DND-41 (cell line): ENCODE data around the gene VEGFA.

Experiments
- ATAC-seq: fragments of 200-7000 bp; cut with Tn5 transposase; 3 replicates; pipeline ENCODE4 v1.9.1; 2021; ENCODE audit warnings: low read depth; ENCODE audit not compliant: insufficient read depth
- DNase-seq: peaks from one replicate; pipeline ENCODE4 v3.0.0-alpha.2; 2020
- H2AFZ ChIP-seq: 2 replicates; pipeline ENCODE4 v1.6.0; 2012; ENCODE audit warnings: low read depth, low read length
- H3K27ac ChIP-seq: 2 replicates; pipeline ENCODE4 v1.5.1; 2012; ENCODE audit warnings: low read length, inconsistent platforms
- H3K27me3 ChIP-seq: fragments of 200-600 bp; sonication (generic); 2 replicates; pipeline ENCODE4 v1.6.0; 2012; ENCODE audit warnings: low read length, mild to moderate bottlenecking, inconsistent platforms; ENCODE audit not compliant: insufficient read depth, poor library complexity
- H3K36me3 ChIP-seq: 2 replicates; pipeline ENCODE4 v1.5.1; 2012; ENCODE audit warnings: low read length, inconsistent platforms; ENCODE audit not compliant: insufficient read depth
- H3K4me1 ChIP-seq: 2 replicates; pipeline ENCODE4 v1.5.1; 2012; ENCODE audit warnings: mild to moderate bottlenecking, low read length; ENCODE audit not compliant: insufficient read depth
- H3K4me2 ChIP-seq: 2 replicates; pipeline ENCODE4 v1.6.0; 2012; ENCODE audit warnings: mild to moderate bottlenecking, moderate library complexity, low read length, inconsistent platforms; ENCODE audit not compliant: insufficient read depth
- H3K4me3 ChIP-seq, 2 experiments: fragments of 200-600 bp in 1 of 2; shearing (Covaris generic) in 1 of 2; 2 replicates each; pipeline ENCODE4 v1.5.1; 2012 to 2016; ENCODE audit warnings: inconsistent platforms in 2 of 2, low read length in 2 of 2, mild to moderate bottlenecking in 2 of 2, low read depth in 1 of 2, moderate library complexity in 1 of 2
- H3K79me2 ChIP-seq: 2 replicates; pipeline ENCODE4 v1.6.0; 2012; ENCODE audit warnings: low read length, inconsistent platforms; ENCODE audit not compliant: insufficient read depth
- H3K9ac ChIP-seq: 2 replicates; pipeline ENCODE4 v1.6.0; 2012; ENCODE audit warnings: low read depth, mild to moderate bottlenecking, inconsistent platforms, low read length, moderate library complexity
- H3K9me3 ChIP-seq: 2 replicates; pipeline ENCODE4 v1.5.1; 2012; ENCODE audit warnings: low read length, moderate library complexity, mild to moderate bottlenecking, inconsistent platforms; ENCODE audit not compliant: insufficient read depth, severe bottlenecking
- H4K20me1 ChIP-seq: 2 replicates; pipeline ENCODE4 v1.6.0; 2012; ENCODE audit warnings: low read length; ENCODE audit not compliant: insufficient read depth
- EZH2 ChIP-seq: IDR thresholded peaks from 3 replicates; pipeline ENCODE4 v1.6.1; 2012; ENCODE audit warnings: borderline replicate concordance, low read depth, mild to moderate bottlenecking, moderate library complexity, low read length, inconsistent platforms; ENCODE audit not compliant: severe bottlenecking
- TF ChIP-seq, protein P1 (sequence below): IDR thresholded peaks from 2 replicates; pipeline ENCODE4 v1.5.1; 2012; ENCODE audit warnings: borderline replicate concordance, low read length, moderate library complexity, mild to moderate bottlenecking; ENCODE audit not compliant: poor library complexity, severe bottlenecking; ENCODE audit errors: extremely low read depth

Gene VEGFA

DNA sequence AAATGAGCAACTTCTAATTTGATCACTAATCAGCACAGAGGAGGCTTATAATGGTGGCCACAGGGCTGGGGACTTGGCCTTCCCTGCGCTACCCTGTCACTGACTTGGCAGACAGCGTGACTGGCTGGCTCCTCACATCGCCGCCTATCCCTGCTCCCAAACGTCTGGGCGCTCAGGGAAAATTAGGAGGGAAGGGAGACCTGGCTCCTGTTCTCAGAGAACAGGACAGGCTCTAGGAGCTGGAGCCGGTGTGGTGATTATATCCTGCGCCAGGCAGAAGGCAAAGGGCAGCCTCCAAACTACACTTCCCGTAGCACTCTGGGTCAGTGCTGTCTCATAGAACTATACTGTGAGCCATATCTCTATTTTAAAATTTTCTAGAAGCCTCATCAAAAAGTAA, 53.4 kb downstream of the VEGFA start:
- TF ChIP-seq, protein P1, sequence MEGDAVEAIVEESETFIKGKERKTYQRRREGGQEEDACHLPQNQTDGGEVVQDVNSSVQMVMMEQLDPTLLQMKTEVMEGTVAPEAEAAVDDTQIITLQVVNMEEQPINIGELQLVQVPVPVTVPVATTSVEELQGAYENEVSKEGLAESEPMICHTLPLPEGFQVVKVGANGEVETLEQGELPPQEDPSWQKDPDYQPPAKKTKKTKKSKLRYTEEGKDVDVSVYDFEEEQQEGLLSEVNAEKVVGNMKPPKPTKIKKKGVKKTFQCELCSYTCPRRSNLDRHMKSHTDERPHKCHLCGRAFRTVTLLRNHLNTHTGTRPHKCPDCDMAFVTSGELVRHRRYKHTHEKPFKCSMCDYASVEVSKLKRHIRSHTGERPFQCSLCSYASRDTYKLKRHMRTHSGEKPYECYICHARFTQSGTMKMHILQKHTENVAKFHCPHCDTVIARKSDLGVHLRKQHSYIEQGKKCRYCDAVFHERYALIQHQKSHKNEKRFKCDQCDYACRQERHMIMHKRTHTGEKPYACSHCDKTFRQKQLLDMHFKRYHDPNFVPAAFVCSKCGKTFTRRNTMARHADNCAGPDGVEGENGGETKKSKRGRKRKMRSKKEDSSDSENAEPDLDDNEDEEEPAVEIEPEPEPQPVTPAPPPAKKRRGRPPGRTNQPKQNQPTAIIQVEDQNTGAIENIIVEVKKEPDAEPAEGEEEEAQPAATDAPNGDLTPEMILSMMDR: no peak
- TF ChIP-seq EZH2: no peak
- Histone ChIP-seq H3K9ac (no peak overlapping the region), H2AFZ (no peak overlapping the region), H3K79me2 (no peaks in the 10 kb centered on the region), H3K27ac (no peak overlapping the region), H3K9me3 (no peaks in the 10 kb centered on the region), H3K4me2 (no peak overlapping the region), H3K27me3 (peaks cover 18% of the 10 kb centered on the region), H3K36me3 (no peaks in the 10 kb centered on the region), H3K4me3 (no peak overlapping the region), H4K20me1 (no peaks in the 10 kb centered on the region), H3K4me1 (no peaks in the 10 kb centered on the region)
- DNase-seq: no peak
- ATAC-seq: no peak

DNA sequence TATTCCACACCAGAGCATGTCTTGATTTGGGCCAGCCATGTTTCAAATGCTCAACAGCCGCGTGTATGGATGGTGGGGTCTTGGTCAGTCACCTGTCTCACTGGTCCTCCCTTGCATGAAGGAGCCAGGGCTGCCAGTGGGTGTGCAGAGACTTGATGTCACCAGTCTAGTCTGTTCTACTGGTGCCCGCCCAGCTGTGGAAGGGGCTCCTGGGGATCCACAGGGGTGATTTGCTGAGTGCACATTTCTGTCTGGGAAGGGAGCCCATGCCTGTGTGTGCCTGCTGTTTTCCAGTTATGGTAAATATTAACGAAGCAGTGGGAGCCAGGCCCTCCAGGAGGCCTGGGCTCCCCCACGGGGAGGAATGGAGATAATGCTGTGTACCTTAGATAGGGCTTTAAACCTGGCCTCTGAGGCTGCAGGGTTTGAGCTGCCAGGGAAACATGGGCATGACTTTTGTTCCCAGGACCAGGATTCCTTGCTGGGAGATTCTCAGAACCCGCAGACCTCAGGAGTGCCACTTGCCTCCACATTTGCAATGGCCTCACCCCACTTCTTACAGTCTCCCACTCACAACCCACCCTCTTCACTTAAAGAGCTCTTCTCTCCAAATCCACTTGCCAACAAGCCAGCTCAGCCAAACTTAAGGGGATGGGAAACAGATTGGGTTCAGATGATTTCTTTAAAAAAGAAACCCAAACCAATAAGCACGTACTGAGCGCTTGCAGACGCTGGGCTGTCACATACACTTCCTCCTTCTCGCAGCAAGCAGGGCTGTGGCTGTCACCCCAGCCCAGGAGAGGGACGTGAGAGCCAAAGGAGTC, 54.1 kb downstream of the VEGFA start:
- H3K9me3 ChIP-seq: no peaks in the 10 kb centered on the region
- H3K36me3 ChIP-seq: no peaks in the 10 kb centered on the region
- H3K79me2 ChIP-seq: no peaks in the 10 kb centered on the region
- no peak for DNase-seq
- no peaks in the 10 kb centered on the region for H3K4me1 ChIP-seq
- no peak overlapping the region for H3K9ac ChIP-seq
- H3K27me3 ChIP-seq: peaks cover 21% of the 10 kb centered on the region
- H3K27ac ChIP-seq: no peak overlapping the region
- no peak overlapping the region for H3K4me3 ChIP-seq
- no peak overlapping the region for H2AFZ ChIP-seq
- TF ChIP-seq EZH2: no peak
- TF ChIP-seq, protein P1: no peak
- no peak for ATAC-seq
- no peaks in the 10 kb centered on the region for H4K20me1 ChIP-seq
- H3K4me2 ChIP-seq: no peak overlapping the region

DNA sequence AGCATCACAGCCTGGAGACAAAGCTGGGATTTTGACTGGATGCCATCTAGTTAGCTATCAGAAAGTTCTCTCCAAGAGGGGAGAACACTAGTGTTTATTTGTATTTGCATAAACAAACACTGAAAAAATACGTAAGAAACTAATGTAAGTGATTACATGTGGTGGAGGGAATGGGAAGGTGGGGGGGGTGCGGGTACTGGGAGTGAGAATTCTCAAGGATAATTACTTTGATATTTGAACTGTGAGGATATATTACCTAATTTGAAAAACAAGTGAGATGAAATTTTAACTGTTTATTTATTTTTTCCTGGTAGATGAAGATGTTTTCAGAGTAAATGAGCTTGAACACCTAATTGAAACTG, 54.7 kb downstream of the VEGFA start:
- Histone ChIP-seq H3K9ac (no peak overlapping the region), H3K27me3 (peaks cover 18% of the 10 kb centered on the region), H4K20me1 (no peaks in the 10 kb centered on the region), H3K4me2 (no peak overlapping the region), H3K79me2 (no peaks in the 10 kb centered on the region), H3K27ac (no peak overlapping the region), H3K4me3 (no peak overlapping the region), H3K4me1 (no peaks in the 10 kb centered on the region), H3K36me3 (no peaks in the 10 kb centered on the region), H2AFZ (no peak overlapping the region), H3K9me3 (no peaks in the 10 kb centered on the region)
- no peak for ATAC-seq
- no peak for DNase-seq
- TF ChIP-seq, protein P1: no peak
- no peak for TF ChIP-seq EZH2
